ENCODE data around the gene TBC1D22A. TPM values are rescaled to one million over a fixed set of nuclear protein-coding genes. Genes with fewer than 3 reads are reported as not detected.
A peak's percentile ranks its signal among the peaks of the same experiment; 100 is the strongest.

TBC1D22A gene
- total and polyA plus RNA-seq, 4 donors: 4.1 to 12.4 (median 8.4) TPM

DNA sequence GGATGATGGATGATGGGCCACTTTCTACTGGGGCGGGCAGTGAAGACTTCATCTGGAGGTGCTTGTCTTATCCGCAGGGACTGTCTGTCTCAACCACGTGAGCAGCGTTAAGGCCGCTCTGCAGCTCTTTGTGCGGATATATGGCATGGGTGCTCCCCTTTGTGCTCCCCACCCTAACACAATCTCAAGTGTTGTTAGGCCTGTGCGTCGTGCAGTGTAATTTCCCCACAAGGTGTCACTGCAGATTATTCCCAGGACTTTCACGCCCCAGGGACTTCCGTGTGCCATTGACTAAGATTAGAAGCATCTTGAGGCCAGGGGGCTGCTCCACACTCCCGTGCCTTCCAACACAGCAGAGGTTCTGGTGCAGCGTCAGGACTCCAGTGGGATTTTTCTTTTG, 65.3 kb downstream of the TBC1D22A start:
- H3K4me1 ChIP-seq (ENCODE audit: control insufficient read depth in 4 of 4, insufficient read depth in 4 of 4, low read length in 3 of 4): peaks cover 0 to 14% (median 3%) of the 10 kb centered on the region in 4 donors
- no peak for DNase-seq (ENCODE audit: low spot score)
- 94% methylated on average over 12 of the region's 12 CpGs for WGBS
- TF ChIP-seq FOXA1 (IDR thresholded peaks at IDR 0.05): no peak
- TF ChIP-seq RAD21 (IDR thresholded peaks at IDR 0.05): peak; percentile 10 to 12
- TF ChIP-seq, protein P1, sequence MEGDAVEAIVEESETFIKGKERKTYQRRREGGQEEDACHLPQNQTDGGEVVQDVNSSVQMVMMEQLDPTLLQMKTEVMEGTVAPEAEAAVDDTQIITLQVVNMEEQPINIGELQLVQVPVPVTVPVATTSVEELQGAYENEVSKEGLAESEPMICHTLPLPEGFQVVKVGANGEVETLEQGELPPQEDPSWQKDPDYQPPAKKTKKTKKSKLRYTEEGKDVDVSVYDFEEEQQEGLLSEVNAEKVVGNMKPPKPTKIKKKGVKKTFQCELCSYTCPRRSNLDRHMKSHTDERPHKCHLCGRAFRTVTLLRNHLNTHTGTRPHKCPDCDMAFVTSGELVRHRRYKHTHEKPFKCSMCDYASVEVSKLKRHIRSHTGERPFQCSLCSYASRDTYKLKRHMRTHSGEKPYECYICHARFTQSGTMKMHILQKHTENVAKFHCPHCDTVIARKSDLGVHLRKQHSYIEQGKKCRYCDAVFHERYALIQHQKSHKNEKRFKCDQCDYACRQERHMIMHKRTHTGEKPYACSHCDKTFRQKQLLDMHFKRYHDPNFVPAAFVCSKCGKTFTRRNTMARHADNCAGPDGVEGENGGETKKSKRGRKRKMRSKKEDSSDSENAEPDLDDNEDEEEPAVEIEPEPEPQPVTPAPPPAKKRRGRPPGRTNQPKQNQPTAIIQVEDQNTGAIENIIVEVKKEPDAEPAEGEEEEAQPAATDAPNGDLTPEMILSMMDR (IDR thresholded peaks at IDR 0.05; ENCODE audit: low read depth, low read length, missing input control): no peak
- H3K4me3 ChIP-seq (ENCODE audit: low read depth in 1 of 3, low read length in 3 of 3): no peak overlapping the region
- H3K27me3 ChIP-seq (ENCODE audit: control insufficient read depth in 4 of 4, insufficient read depth in 4 of 4, low read length in 3 of 4): no peaks in the 10 kb centered on the region
- no peak overlapping the region for H3K9ac ChIP-seq (ENCODE audit: low read depth in 1 of 2, low read length in 2 of 2)
- peaks cover 0 to 5% (median 1%) of the 10 kb centered on the region in 4 donors for H3K36me3 ChIP-seq (ENCODE audit: control insufficient read depth in 4 of 4, insufficient read depth in 3 of 4, low read depth in 1 of 4, low read length in 3 of 4)
- H3K27ac ChIP-seq (ENCODE audit: low read depth in 1 of 2, low read length in 2 of 2): no peak overlapping the region
- H3K9me3 ChIP-seq (ENCODE audit: control insufficient read depth in 4 of 4, low read length in 3 of 4): no peaks in the 10 kb centered on the region

DNA sequence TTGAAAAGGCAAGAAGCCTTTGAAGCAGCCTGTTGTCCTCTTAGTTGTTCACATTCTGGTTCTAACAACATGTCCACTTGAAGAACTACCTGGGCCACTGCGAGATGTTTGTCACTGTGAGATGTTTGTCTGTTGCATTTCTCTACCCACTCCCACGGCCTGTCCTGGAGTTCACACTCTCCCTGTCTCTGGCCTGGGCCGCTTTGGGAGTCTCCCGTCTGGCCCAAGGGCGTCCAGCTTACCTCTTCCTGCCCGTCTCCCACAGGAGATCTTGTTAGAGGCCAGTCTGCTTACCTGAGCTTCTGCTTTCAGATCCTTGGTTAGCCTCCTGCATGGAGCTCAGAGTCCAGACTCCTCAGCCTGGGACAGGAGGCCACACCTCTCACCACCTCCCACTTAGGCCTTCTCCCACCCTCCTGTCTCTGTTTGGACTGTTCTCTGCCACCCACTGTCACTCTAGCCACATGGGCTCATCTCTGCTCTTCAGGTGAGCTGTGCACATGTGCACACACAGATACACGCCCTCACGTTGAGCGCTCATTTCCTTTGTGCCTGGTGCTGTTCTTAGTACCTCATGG, 66.0 kb downstream of the TBC1D22A start:
- 90% methylated on average over 9 of the region's 9 CpGs for WGBS
- no peak overlapping the region for H3K4me3 ChIP-seq (ENCODE audit: low read depth in 1 of 3, low read length in 3 of 3)
- H3K36me3 ChIP-seq (ENCODE audit: control insufficient read depth in 4 of 4, insufficient read depth in 3 of 4, low read depth in 1 of 4, low read length in 3 of 4): peaks cover 0 to 5% (median 1%) of the 10 kb centered on the region in 4 donors
- H3K27ac ChIP-seq (ENCODE audit: low read depth in 1 of 2, low read length in 2 of 2): no peak overlapping the region
- no peaks in the 10 kb centered on the region for H3K27me3 ChIP-seq (ENCODE audit: control insufficient read depth in 4 of 4, insufficient read depth in 4 of 4, low read length in 3 of 4)
- no peaks in the 10 kb centered on the region for H3K9me3 ChIP-seq (ENCODE audit: control insufficient read depth in 4 of 4, low read length in 3 of 4)
- peaks cover 0 to 15% (median 4%) of the 10 kb centered on the region in 4 donors for H3K4me1 ChIP-seq (ENCODE audit: control insufficient read depth in 4 of 4, insufficient read depth in 4 of 4, low read length in 3 of 4)
- H3K9ac ChIP-seq (ENCODE audit: low read depth in 1 of 2, low read length in 2 of 2): no peak overlapping the region
- DNase-seq (ENCODE audit: low spot score): no peak
- no peak for TF ChIP-seq NR2F2 (IDR thresholded peaks at IDR 0.05)
- TF ChIP-seq FOXA1 (IDR thresholded peaks at IDR 0.05): no peak
- TF ChIP-seq RAD21 (IDR thresholded peaks at IDR 0.05): no peak
- TF ChIP-seq, protein P2, sequence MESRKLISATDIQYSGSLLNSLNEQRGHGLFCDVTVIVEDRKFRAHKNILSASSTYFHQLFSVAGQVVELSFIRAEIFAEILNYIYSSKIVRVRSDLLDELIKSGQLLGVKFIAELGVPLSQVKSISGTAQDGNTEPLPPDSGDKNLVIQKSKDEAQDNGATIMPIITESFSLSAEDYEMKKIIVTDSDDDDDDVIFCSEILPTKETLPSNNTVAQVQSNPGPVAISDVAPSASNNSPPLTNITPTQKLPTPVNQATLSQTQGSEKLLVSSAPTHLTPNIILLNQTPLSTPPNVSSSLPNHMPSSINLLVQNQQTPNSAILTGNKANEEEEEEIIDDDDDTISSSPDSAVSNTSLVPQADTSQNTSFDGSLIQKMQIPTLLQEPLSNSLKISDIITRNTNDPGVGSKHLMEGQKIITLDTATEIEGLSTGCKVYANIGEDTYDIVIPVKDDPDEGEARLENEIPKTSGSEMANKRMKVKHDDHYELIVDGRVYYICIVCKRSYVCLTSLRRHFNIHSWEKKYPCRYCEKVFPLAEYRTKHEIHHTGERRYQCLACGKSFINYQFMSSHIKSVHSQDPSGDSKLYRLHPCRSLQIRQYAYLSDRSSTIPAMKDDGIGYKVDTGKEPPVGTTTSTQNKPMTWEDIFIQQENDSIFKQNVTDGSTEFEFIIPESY (IDR thresholded peaks at IDR 0.05): no peak
- no peak for TF ChIP-seq JUND (IDR thresholded peaks at IDR 0.05)
- TF ChIP-seq HNF4A (conservative IDR thresholded peaks at IDR 0.05): no peak
- no peak for TF ChIP-seq YY1 (IDR thresholded peaks at IDR 0.05)
- TF ChIP-seq, protein P3, sequence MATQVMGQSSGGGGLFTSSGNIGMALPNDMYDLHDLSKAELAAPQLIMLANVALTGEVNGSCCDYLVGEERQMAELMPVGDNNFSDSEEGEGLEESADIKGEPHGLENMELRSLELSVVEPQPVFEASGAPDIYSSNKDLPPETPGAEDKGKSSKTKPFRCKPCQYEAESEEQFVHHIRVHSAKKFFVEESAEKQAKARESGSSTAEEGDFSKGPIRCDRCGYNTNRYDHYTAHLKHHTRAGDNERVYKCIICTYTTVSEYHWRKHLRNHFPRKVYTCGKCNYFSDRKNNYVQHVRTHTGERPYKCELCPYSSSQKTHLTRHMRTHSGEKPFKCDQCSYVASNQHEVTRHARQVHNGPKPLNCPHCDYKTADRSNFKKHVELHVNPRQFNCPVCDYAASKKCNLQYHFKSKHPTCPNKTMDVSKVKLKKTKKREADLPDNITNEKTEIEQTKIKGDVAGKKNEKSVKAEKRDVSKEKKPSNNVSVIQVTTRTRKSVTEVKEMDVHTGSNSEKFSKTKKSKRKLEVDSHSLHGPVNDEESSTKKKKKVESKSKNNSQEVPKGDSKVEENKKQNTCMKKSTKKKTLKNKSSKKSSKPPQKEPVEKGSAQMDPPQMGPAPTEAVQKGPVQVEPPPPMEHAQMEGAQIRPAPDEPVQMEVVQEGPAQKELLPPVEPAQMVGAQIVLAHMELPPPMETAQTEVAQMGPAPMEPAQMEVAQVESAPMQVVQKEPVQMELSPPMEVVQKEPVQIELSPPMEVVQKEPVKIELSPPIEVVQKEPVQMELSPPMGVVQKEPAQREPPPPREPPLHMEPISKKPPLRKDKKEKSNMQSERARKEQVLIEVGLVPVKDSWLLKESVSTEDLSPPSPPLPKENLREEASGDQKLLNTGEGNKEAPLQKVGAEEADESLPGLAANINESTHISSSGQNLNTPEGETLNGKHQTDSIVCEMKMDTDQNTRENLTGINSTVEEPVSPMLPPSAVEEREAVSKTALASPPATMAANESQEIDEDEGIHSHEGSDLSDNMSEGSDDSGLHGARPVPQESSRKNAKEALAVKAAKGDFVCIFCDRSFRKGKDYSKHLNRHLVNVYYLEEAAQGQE (IDR thresholded peaks at IDR 0.05): no peak
- TF ChIP-seq, protein P4, sequence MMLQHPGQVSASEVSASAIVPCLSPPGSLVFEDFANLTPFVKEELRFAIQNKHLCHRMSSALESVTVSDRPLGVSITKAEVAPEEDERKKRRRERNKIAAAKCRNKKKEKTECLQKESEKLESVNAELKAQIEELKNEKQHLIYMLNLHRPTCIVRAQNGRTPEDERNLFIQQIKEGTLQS (IDR thresholded peaks at IDR 0.05): no peak
